Heart left ventricle (tissue), 16 donors: ENCODE data around the gene AKR1C4. TPM values are rescaled to one million over a fixed set of nuclear protein-coding genes. Genes with fewer than 3 reads are reported as not detected.

Experiments
- ATAC-seq, 4 donors: fragments of 200-7000 bp; cut with Tn5 transposase; one replicate each; pipeline ENCODE4 v1.9.1; 2020 to 2022; ENCODE audit warnings: moderate library complexity in 4 of 4, mild to moderate bottlenecking in 3 of 4, moderate number of reproducible peaks in 1 of 4
- DNase-seq, 5 donors: peaks; one replicate each; pipeline ENCODE4 v3.0.0-alpha.2; 2020
- H3K27ac ChIP-seq, 12 donors: fragments of 200-600 bp; sonication (generic) in 4 of 12; one replicate each; pipeline versions ENCODE4 v1.5.0 to v1.8.0; 2016 to 2022; ENCODE audit warnings: mild to moderate bottlenecking in 2 of 12
- H3K27me3 ChIP-seq, 9 donors: fragments of 200-600 bp; sonication (generic) in 2 of 9; one replicate each; pipeline versions ENCODE4 v1.5.1 to v1.8.0; 2016 to 2022; ENCODE audit warnings: mild to moderate bottlenecking in 3 of 9
- H3K36me3 ChIP-seq, 9 donors: fragments of 200-600 bp; sonication (generic) in 2 of 9; one replicate each; pipeline versions ENCODE4 v1.5.0 to v1.8.0; 2018 to 2022; ENCODE audit warnings: mild to moderate bottlenecking in 2 of 9
- H3K4me1 ChIP-seq, 12 donors: fragments of 200-600 bp; sonication (generic) in 4 of 12; one replicate each; pipeline versions ENCODE4 v1.5.0 to v1.8.0; 2016 to 2022; ENCODE audit warnings: mild to moderate bottlenecking in 3 of 12
- H3K4me3 ChIP-seq, 12 donors: fragments of 200-600 bp; sonication (generic) in 4 of 12; one replicate each; pipeline versions ENCODE4 v1.5.0 to v1.8.0; 2017 to 2022; ENCODE audit warnings: mild to moderate bottlenecking in 9 of 12, moderate library complexity in 4 of 12
- H3K9me3 ChIP-seq, 12 donors: fragments of 200-600 bp; sonication (generic) in 4 of 12; one replicate each; pipeline versions ENCODE4 v1.5.0 to v1.8.0; 2016 to 2022; ENCODE audit warnings: mild to moderate bottlenecking in 1 of 12
- CTCF ChIP-seq, 12 donors: fragments of 200-600 bp; sonication (generic) in 4 of 12; IDR thresholded peaks; one replicate each; pipeline versions ENCODE4 v1.5.0 to v1.8.0; 2018 to 2022; ENCODE audit warnings: antibody characterized with exemption in 12 of 12, mild to moderate bottlenecking in 5 of 12
- POLR2A ChIP-seq, 2 donors: fragments of 450-650 bp; IDR thresholded peaks; one replicate each; pipeline ENCODE4 v1.6.1; 2017; ENCODE audit warnings: antibody characterized with exemption in 2 of 2, mild to moderate bottlenecking in 2 of 2, moderate library complexity in 2 of 2
- WGBS, 4 donors: extraction: QIAGEN DNeasy Blood & Tissue Kit in 2 of 4; methylation state at CpG; one replicate each; pipeline versions ENCODE4 v1.1.5 to v1.1.7; 2013 to 2018; 5-methylcytosine and 5-hydroxymethylcytosine counted together
- intact Hi-C, 10 donors: fragments of 100-400 bp; cut with DNase I; formaldehyde crosslinking; loops; one replicate each; pipeline versions ENCODE4 v1.11.1 to v1.14.2; 2022
- polyA plus RNA-seq, 2 donors: library from polyadenylated mRNA; stranded (reverse); fragments of 200-250 nt; gene quantifications; one replicate each; pipeline ENCODE4 v1.2.3, GENCODE V29; 2013
- total RNA-seq, 9 donors: library from RNA; depleted of rRNA in 2 of 9; stranded (reverse); fragments of >200 nt in 2 of 9; fragmentation: NEBNext Ultra II Directional in 3 of 9; extraction: Animal tissue kit (Norgen Biotek cat#: 25700) in 3 of 9; gene quantifications; one replicate each; pipeline versions ENCODE4 v1.1.0 to v1.2.4, GENCODE V29; 2016 to 2023
- donor health status: ischemic (EF 13 %, LVEDD 7.1; RV severe dilation, severe dysfunction).
- donor health status: healthy with polysubstance abuse.
- donor health status: DM: no; HTN: yes; CAD: no.
- donor health status: DM: no; HTN: no; CAD: no.
- donor health status: ischemic (EF 25% LVEDD 6.9; RV normal size, moderate dysfunction).
- donor health status: ischemic (EF 25% LVEDD 5.7; RV mildly dilated, moderate dysfunction).
- donor health status: healthy.
- donor health status: DM: yes; HTN: yes; CAD: no.
- donor health status: ischemic (EF 35%, LVEDD 5.7; RV mildly dilated, moderate dysfunction).
- donor health status: nonischemic (EF 11% LVEDD 7.7; RV severe dilation, severe dysfunction).
- donor health status: DM: yes; HTN: yes; CAD: no.
- donor health status: PGD.
- donor health status: ischemic (EF 29% LVEDD 5.4; RV normal size, mild dysfunction).
- donor health status: nonischemic (EF 23%, LVEDD 6.1; RV moderate dilation, normal function).

The AKR1C4 gene
- total and polyA plus RNA-seq, 11 donors = not detected

- no peaks in the 10 kb centered on the region for H3K4me1 ChIP-seq
- no peaks in the 10 kb centered on the region for H3K36me3 ChIP-seq
- WGBS, 4 donors = 93 to 97% (median 95%) methylated on average over 1 of the region's 1 CpG
- peaks cover 0 to 31% (median 17%) of the 10 kb centered on the region in 12 donors for H3K9me3 ChIP-seq
- ATAC-seq = no peak
- no peak overlapping the region for H3K27ac ChIP-seq
- intact Hi-C loops = no loop called here
- no peak for DNase-seq
- H3K4me3 ChIP-seq = no peak overlapping the region
- H3K27me3 ChIP-seq = peaks cover 0 to 2% (median 0%) of the 10 kb centered on the region in 9 donors
- TF ChIP-seq CTCF (IDR thresholded peaks at IDR 0.05) (no peak), POLR2A (IDR thresholded peaks at IDR 0.05) (no peak)
Observed at GRCh38 chr10:5266804-5267203, 70.2 kb downstream of the AKR1C4 start.

- intact Hi-C loops = no loop called here
- peaks cover 0 to 31% (median 17%) of the 10 kb centered on the region in 12 donors for H3K9me3 ChIP-seq
- no peak overlapping the region for H3K27ac ChIP-seq
- DNase-seq (no peak), ATAC-seq (no peak)
- H3K36me3 ChIP-seq = no peaks in the 10 kb centered on the region
- no peaks in the 10 kb centered on the region for H3K4me1 ChIP-seq
- no peak overlapping the region for H3K4me3 ChIP-seq
- peaks cover 0 to 2% (median 0%) of the 10 kb centered on the region in 9 donors for H3K27me3 ChIP-seq
- TF ChIP-seq POLR2A (IDR thresholded peaks at IDR 0.05) = no peak
- no peak for TF ChIP-seq CTCF (IDR thresholded peaks at IDR 0.05)
Observed at GRCh38 chr10:5268234-5268633, 71.6 kb downstream of the AKR1C4 start.

Other genes with a start within 250 kb of the AKR1C4 start
- gene AKR1C1, start 233.4 kb upstream of the AKR1C4 start, total RNA-seq = 10 to 100 TPM in 8 of 9 donors, 1 to 10 TPM in 1; 9.9 to 30.8 (median 16.5) TPM
- gene AKR1C1, start 233.4 kb upstream of the AKR1C4 start, polyA plus RNA-seq = 10 to 100 TPM in 1 of 2 donors, 1 to 10 TPM in 1; 9.3 to 81.1 TPM
- 10 to 100 TPM in 8 of 9 donors, 1 to 10 TPM in 1; 9.3 to 33.7 (median 14.5) TPM for gene AKR1C2, start 193.0 kb upstream of the AKR1C4 start, total RNA-seq
- gene AKR1C2, start 193.0 kb upstream of the AKR1C4 start, polyA plus RNA-seq = 10 to 100 TPM; 12.9 to 19.8 TPM
- 10 to 100 TPM; 13.9 to 25.1 (median 21.1) TPM for gene AKR1C3, start 102.4 kb upstream of the AKR1C4 start, total RNA-seq
- 10 to 100 TPM; 17.5 to 23.7 TPM for gene AKR1C3, start 102.4 kb upstream of the AKR1C4 start, polyA plus RNA-seq
- gene AKR1C8, start 11.7 kb upstream of the AKR1C4 start, total RNA-seq = under 1 TPM in 4 of 9 donors, not detected in 5; 0.19 to 0.72 (median 0.49) TPM
- under 1 TPM in 1 of 2 donors, not detected in 1; 0.46 TPM for gene AKR1C8, start 11.7 kb upstream of the AKR1C4 start, polyA plus RNA-seq
- not detected for gene UCN3, start 168.1 kb downstream of the AKR1C4 start, total RNA-seq
- gene UCN3, start 168.1 kb downstream of the AKR1C4 start, polyA plus RNA-seq = not detected
- gene TUBAL3, start 208.0 kb downstream of the AKR1C4 start, total RNA-seq = 1 to 10 TPM in 1 of 9 donors, under 1 TPM in 8; 0.12 to 2.8 (median 0.40) TPM
- under 1 TPM; 0.22 to 0.27 TPM for gene TUBAL3, start 208.0 kb downstream of the AKR1C4 start, polyA plus RNA-seq
- 10 to 100 TPM; 12.7 to 29.5 (median 15.8) TPM for gene NET1, start 215.7 kb downstream of the AKR1C4 start, total RNA-seq
- gene NET1, start 215.7 kb downstream of the AKR1C4 start, polyA plus RNA-seq = 1 to 10 TPM; 5.6 to 7.0 TPM